Prostate gland (tissue), 2 donors: ENCODE measurements around the gene ECE1. TPM values are rescaled to one million over a fixed set of nuclear protein-coding genes. Genes with fewer than 3 reads are reported as not detected.
A peak's percentile ranks its signal among the peaks of the same experiment; 100 is the strongest.

Experiments used
- DNase-seq: peaks from one replicate; pipeline ENCODE4 v3.0.0-alpha.2; 2019; ENCODE audit warnings: low spot score
- H3K27ac ChIP-seq, 2 donors: fragments of 200-600 bp; sonication (generic); 2 replicates each; pipeline ENCODE4 v1.5.1; 2017 to 2019
- H3K27me3 ChIP-seq: fragments of 200-600 bp; sonication (generic); replicated peaks from 2 replicates; pipeline ENCODE4 v1.5.1; 2019; ENCODE audit not compliant: insufficient read depth
- H3K36me3 ChIP-seq, 2 donors: fragments of 200-600 bp; sonication (generic); 1 replicate in 1 of 2; 2 replicates in 1 of 2; pipeline versions ENCODE4 v1.5.1 to v1.8.1; 2017 to 2019
- H3K4me1 ChIP-seq: fragments of 200-600 bp; sonication (generic); replicated peaks from 2 replicates; pipeline ENCODE4 v1.5.1; 2019
- H3K4me3 ChIP-seq, 2 donors: fragments of 200-600 bp; sonication (generic); 2 replicates each; pipeline ENCODE4 v1.5.1; 2017 to 2019
- H3K9me3 ChIP-seq: fragments of 200-600 bp; sonication (generic); 2 replicates; pipeline ENCODE4 v1.5.1; 2017
- CTCF ChIP-seq, 4 experiments: fragments of 200-600 bp in 2 of 4; fragments of 450-650 bp in 2 of 4; sonication (generic) in 2 of 4; IDR thresholded peaks; 1 replicate in 3 of 4; 2 replicates in 1 of 4; pipeline ENCODE4 v1.5.1; 2016 to 2019; ENCODE audit warnings: antibody characterized with exemption in 4 of 4, mild to moderate bottlenecking in 2 of 4, moderate library complexity in 2 of 4
- POLR2A ChIP-seq: fragments of 450-650 bp; IDR thresholded peaks from one replicate; pipeline ENCODE4 v1.6.1; 2016; ENCODE audit warnings: antibody characterized with exemption, mild to moderate bottlenecking
- POLR2AphosphoS5 ChIP-seq: sonication (generic); formaldehyde crosslinking; IDR thresholded peaks from one replicate; pipeline ENCODE4 v1.6.1; 2017; ENCODE audit warnings: antibody characterized with exemption
- WGBS: methylation state at CpG from one replicate; pipeline ENCODE4 v1.1.5; 2018; 5-methylcytosine and 5-hydroxymethylcytosine counted together
- intact Hi-C: fragments of 100-400 bp; cut with DNase I; formaldehyde crosslinking; loops from one replicate; pipeline ENCODE4 v1.14.2; 2022
- total RNA-seq, 2 donors: library from RNA; depleted of rRNA; stranded (reverse); fragments of >200 nt; gene quantifications; one replicate each; pipeline ENCODE4 v1.1.0, GENCODE V29; 2016

Gene ECE1
- total RNA-seq, 2 donors from 2014 or later = 113 to 146 TPM

GRCh38 chr1:21325231-21325718, 35.0 kb upstream of the ECE1 start:
- no peak for DNase-seq
- H3K9me3 ChIP-seq = no peaks in the 10 kb centered on the region
- H3K27me3 ChIP-seq = no peaks in the 10 kb centered on the region
- peaks cover 29% of the 10 kb centered on the region for H3K4me1 ChIP-seq
- intact Hi-C loops = no loop called here
- no peak for TF ChIP-seq POLR2A
- TF ChIP-seq CTCF (IDR thresholded peaks at IDR 0.05) = no peak
- no peak for TF ChIP-seq POLR2AphosphoS5
- H3K27ac ChIP-seq = peak overlapping the region; percentile 82 to 86
- H3K4me3 ChIP-seq = no peak overlapping the region
- 76% methylated on average over 7 of the region's 7 CpGs for WGBS
- no peaks in the 10 kb centered on the region for H3K36me3 ChIP-seq

- Histone ChIP-seq H3K27me3 (no peaks in the 10 kb centered on the region), H3K27ac (peak overlapping the region; percentile 82 to 86), H3K9me3 (no peaks in the 10 kb centered on the region), H3K4me1 (peaks cover 34% of the 10 kb centered on the region), H3K4me3 (no peak overlapping the region), H3K36me3 (no peaks in the 10 kb centered on the region)
- WGBS = 8% methylated on average over 14 of the region's 14 CpGs
- TF ChIP-seq POLR2AphosphoS5 = peak; percentile 70
- no peak for TF ChIP-seq CTCF (IDR thresholded peaks at IDR 0.05)
- TF ChIP-seq POLR2A = peak; percentile 19
- intact Hi-C loops = no loop called here
- DNase-seq = peak; percentile 82
Measured at GRCh38 chr1:21324368-21325141, 34.3 kb upstream of the ECE1 start.

- peak overlapping the region; percentile 42 to 53 for H3K27ac ChIP-seq
- no peaks in the 10 kb centered on the region for H3K36me3 ChIP-seq
- 68% methylated on average over 7 of the region's 7 CpGs for WGBS
- H3K4me3 ChIP-seq = no peak overlapping the region
- no peak for DNase-seq
- H3K27me3 ChIP-seq = no peaks in the 10 kb centered on the region
- intact Hi-C loops = no loop called here
- no peaks in the 10 kb centered on the region for H3K9me3 ChIP-seq
- TF ChIP-seq POLR2A (no peak), POLR2AphosphoS5 (no peak), CTCF (IDR thresholded peaks at IDR 0.05) (no peak)
- H3K4me1 ChIP-seq = peaks cover 39% of the 10 kb centered on the region
Measured at GRCh38 chr1:21323091-21323490, 32.8 kb upstream of the ECE1 start.

GRCh38 chr1:21322681-21323016, 32.4 kb upstream of the ECE1 start:
- 53% methylated on average over 6 of the region's 6 CpGs for WGBS
- H3K36me3 ChIP-seq = no peaks in the 10 kb centered on the region
- DNase-seq = no peak
- TF ChIP-seq POLR2A (no peak), CTCF (IDR thresholded peaks at IDR 0.05) (no peak), POLR2AphosphoS5 (no peak)
- no peaks in the 10 kb centered on the region for H3K27me3 ChIP-seq
- no peaks in the 10 kb centered on the region for H3K9me3 ChIP-seq
- H3K27ac ChIP-seq = peak overlapping the region; percentile 42 to 53
- intact Hi-C loops = no loop called here
- no peak overlapping the region for H3K4me3 ChIP-seq
- peaks cover 39% of the 10 kb centered on the region for H3K4me1 ChIP-seq
